ENCODE results near the gene NPR1. TPM values are rescaled to one million over a fixed set of nuclear protein-coding genes. Genes with fewer than 3 reads are reported as not detected.

Gene NPR1
- total RNA-seq, 2 experiments from 2014 or later, result not detected

DNA sequence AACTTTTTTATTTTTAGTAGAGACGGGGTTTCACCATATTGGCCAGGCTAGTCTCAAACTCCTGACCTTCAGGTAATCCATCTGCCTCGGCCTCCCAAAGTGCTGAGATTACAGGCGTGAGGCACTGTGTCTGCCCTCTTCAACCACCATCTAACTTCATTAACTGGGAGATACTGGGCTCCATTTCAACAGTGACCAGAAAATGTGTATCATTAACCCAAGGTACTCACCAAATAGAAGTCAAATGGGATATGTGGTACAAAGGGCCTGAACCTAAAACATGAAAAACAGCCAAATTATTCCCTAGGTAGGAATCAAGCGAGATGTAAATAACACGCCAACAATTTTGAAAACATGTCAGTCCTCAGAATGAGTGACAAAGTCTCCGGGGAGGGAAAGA lies 8.9 kb upstream of the NPR1 start:
- Histone ChIP-seq H3K9me3 (ENCODE audit: control insufficient read depth in 1 of 2, insufficient read depth in 1 of 2, low read length in 2 of 2) (no peaks in the 10 kb centered on the region), H3K4me3 (ENCODE audit: low read length) (peak overlapping the region; percentile 84), H3K4me1 (ENCODE audit: insufficient read depth, low read length) (peaks cover 36% of the 10 kb centered on the region), H3K36me3 (ENCODE audit: insufficient read depth, low read length) (peaks cover 53% of the 10 kb centered on the region), H3K27ac (ENCODE audit: low read depth in 1 of 2, low read length in 2 of 2) (peak overlapping the region in 1 of 2 donors; percentile 91), H3K27me3 (ENCODE audit: control insufficient read depth in 1 of 2, insufficient read depth in 2 of 2, low read length in 2 of 2) (no peaks in the 10 kb centered on the region)
- ATAC-seq (ENCODE audit: poor library complexity) (no peak), DNase-seq (no peak)
- Mint-ChIP-seq H3K9me3 (no peaks in the 10 kb centered on the region), H3K36me3 (ENCODE audit: low read depth) (peaks cover 41% of the 10 kb centered on the region), H3K27me3 (no peaks in the 10 kb centered on the region), H3K4me3 (no peak overlapping the region), H3K4me1 (ENCODE audit: low read depth) (peaks cover 25% of the 10 kb centered on the region), H3K27ac (no peak overlapping the region)
- POLR2A ChIA-PET, result interaction anchor here (0.9 to 1.7 kb wide), 2 partner anchors 11 to 36 kb away, joined by 3 to 4 read pairs; partner anchors contain the start of genes CHTOP and SNAPIN
- CTCF ChIA-PET, result no interaction called here
- intact Hi-C loops (cut with DNase I, micrococcal nuclease), result loop anchor here (1.0 to 10.0 kb wide), 7 partner anchors 10 to 323 kb away; partner anchors contain the start of genes CHTOP (in 2 of the 2), RPS27 (in 2 of the 2), GATAD2B (in 1 of the 2) and S100A6 (in 1 of the 2)
- TF ChIP-seq, protein P1, sequence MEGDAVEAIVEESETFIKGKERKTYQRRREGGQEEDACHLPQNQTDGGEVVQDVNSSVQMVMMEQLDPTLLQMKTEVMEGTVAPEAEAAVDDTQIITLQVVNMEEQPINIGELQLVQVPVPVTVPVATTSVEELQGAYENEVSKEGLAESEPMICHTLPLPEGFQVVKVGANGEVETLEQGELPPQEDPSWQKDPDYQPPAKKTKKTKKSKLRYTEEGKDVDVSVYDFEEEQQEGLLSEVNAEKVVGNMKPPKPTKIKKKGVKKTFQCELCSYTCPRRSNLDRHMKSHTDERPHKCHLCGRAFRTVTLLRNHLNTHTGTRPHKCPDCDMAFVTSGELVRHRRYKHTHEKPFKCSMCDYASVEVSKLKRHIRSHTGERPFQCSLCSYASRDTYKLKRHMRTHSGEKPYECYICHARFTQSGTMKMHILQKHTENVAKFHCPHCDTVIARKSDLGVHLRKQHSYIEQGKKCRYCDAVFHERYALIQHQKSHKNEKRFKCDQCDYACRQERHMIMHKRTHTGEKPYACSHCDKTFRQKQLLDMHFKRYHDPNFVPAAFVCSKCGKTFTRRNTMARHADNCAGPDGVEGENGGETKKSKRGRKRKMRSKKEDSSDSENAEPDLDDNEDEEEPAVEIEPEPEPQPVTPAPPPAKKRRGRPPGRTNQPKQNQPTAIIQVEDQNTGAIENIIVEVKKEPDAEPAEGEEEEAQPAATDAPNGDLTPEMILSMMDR (IDR thresholded peaks at IDR 0.05), result no peak

DNA sequence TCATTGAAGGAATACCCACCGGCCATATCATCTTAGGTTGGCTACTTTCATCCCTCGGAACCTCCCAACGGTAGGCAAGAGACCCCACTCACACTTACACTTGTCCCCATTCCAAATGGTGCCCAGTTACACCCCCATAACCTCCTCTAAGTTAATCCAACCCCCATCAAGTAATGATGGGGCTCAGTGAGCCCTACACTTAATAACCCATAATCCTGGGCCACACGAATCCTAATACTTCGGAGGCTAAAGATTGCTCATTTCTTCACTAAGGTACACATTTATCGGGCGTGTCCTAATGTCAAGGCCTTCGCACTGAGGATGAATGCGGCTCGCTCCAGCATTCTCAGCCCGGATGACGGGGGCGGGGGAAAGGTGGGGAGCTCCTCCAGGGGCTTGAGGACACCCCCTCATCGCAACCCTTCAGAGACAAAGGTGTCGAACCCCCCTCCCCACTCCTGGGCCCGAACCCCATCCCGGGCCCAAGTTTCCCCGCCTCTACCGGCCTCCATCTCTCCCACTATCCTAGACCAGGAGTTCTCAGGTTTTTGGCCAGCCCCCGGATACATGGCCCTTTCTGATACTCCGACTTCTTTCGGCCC lies 8.1 kb upstream of the NPR1 start:
- Histone ChIP-seq H3K9me3 (ENCODE audit: control insufficient read depth in 1 of 2, insufficient read depth in 1 of 2, low read length in 2 of 2) (no peaks in the 10 kb centered on the region), H3K27ac (ENCODE audit: low read depth in 1 of 2, low read length in 2 of 2) (peak overlapping the region; percentile 89 to 91), H3K36me3 (ENCODE audit: insufficient read depth, low read length) (peaks cover 46% of the 10 kb centered on the region), H3K4me1 (ENCODE audit: insufficient read depth, low read length) (peaks cover 36% of the 10 kb centered on the region), H3K4me3 (ENCODE audit: low read length) (peak overlapping the region; percentile 84), H3K27me3 (ENCODE audit: control insufficient read depth in 1 of 2, insufficient read depth in 2 of 2, low read length in 2 of 2) (no peaks in the 10 kb centered on the region)
- ATAC-seq (ENCODE audit: poor library complexity) (peak; percentile 0), DNase-seq (peak in 3 of 14 experiments; percentile 18 to 42 (median 33))
- Mint-ChIP-seq H3K4me1 (ENCODE audit: low read depth) (peaks cover 25% of the 10 kb centered on the region), H3K36me3 (ENCODE audit: low read depth) (peaks cover 33% of the 10 kb centered on the region), H3K9me3 (no peaks in the 10 kb centered on the region), H3K4me3 (no peak overlapping the region), H3K27me3 (no peaks in the 10 kb centered on the region), H3K27ac (no peak overlapping the region)
- intact Hi-C loops (cut with DNase I, micrococcal nuclease), result loop anchor here (2.0 to 10.0 kb wide), 6 partner anchors 36 to 322 kb away; partner anchors contain the start of genes CHTOP (in 2 of the 2), RPS27 (in 2 of the 2), GATAD2B (in 1 of the 2) and S100A6 (in 1 of the 2)
- POLR2A ChIA-PET, result interaction anchor here (1.3 to 2.9 kb wide), 7 partner anchors 12 to 320 kb away, joined by 3 to 35 read pairs (median 16); partner anchors contain the start of genes CHTOP, INTS3, RPS27 and S100A5
- TF ChIP-seq, protein P1 (IDR thresholded peaks at IDR 0.05), result no peak
- CTCF ChIA-PET, result no interaction called here

DNA sequence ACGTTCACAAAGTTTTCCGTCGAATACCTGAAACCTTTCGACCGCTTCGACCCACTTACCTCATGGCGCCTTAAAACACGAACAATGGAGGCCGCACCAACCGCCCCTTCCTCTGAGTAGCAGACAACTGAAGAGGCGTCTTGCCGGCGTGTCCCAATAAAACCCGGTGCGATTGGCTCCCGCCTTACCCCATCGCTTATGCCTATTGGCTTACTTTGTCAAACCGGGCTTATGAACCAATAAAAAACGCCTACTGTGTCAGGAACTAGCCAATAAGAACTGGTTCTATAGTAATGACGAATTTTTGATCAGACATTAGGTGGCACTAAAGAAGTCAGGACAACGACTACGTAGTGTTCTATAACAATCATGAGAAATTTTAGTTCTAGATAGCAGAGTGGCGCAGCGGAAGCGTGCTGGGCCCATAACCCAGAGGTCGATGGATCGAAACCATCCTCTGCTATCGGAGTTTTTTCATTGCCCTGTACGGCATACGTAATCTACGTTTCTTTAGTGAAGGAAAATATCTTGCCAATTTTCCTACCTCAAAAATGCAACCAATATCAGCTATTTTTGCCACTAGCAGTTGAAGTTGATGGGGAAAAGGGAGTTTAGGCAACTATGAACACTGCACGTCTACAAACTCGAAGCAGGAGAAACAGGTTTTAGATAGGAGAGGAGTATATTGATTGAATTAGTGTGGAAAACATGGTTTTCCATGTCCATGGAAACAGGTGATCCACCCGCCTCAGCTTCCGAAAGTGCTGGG lies 7.4 kb upstream of the NPR1 start, which contains the start of gene ILF2:
Gene ILF2 (minus strand): TSS at position 135 of the 769 bp plus-strand sequence. CDS start 71 bp downstream, at position 64.
- peak within 1 kb of the TSS; percentile 89 to 91 for H3K27ac ChIP-seq (ENCODE audit: low read depth in 1 of 2, low read length in 2 of 2)
- ChIA-PET CTCF (interaction anchor here (0.5 to 1.5 kb wide), 7 partner anchors 9 to 298 kb away, joined by 3 to 4 read pairs (median 3); partner anchors contain the start of gene INTS3), POLR2A (interaction anchor here (0.8 to 2.9 kb wide), 15 partner anchors 12 to 324 kb away, joined by 3 to 35 read pairs (median 4); partner anchors contain the start of genes CHTOP, INTS3, RPS27 and S100A4)
- DNase-seq (peak; percentile 94 to 100 (median 97)), ATAC-seq (ENCODE audit: poor library complexity) (peak; percentile 87)
- Mint-ChIP-seq H3K27me3 (no peaks in the 10 kb centered on the region), H3K9me3 (no peaks in the 10 kb centered on the region), H3K4me1 (ENCODE audit: low read depth) (peaks cover 25% of the 10 kb centered on the region), H3K27ac (no peak within 1 kb of the TSS), H3K36me3 (ENCODE audit: low read depth) (peaks cover 26% of the 10 kb centered on the region), H3K4me3 (no peak within 1 kb of the TSS)
- H3K27me3 ChIP-seq (ENCODE audit: control insufficient read depth in 1 of 2, insufficient read depth in 2 of 2, low read length in 2 of 2), result no peaks in the 10 kb centered on the region
- peaks cover 39% of the 10 kb centered on the region for H3K36me3 ChIP-seq (ENCODE audit: insufficient read depth, low read length)
- H3K9me3 ChIP-seq (ENCODE audit: control insufficient read depth in 1 of 2, insufficient read depth in 1 of 2, low read length in 2 of 2), result no peaks in the 10 kb centered on the region
- TF ChIP-seq, protein P1 (IDR thresholded peaks at IDR 0.05), result peak; percentile 28
- peak within 1 kb of the TSS; percentile 84 for H3K4me3 ChIP-seq (ENCODE audit: low read length)
- intact Hi-C loops (cut with DNase I, micrococcal nuclease), result loop anchor here (1.0 to 10.0 kb wide), 7 partner anchors 13 to 321 kb away; partner anchors contain the start of genes CHTOP (in 2 of the 2), RPS27 (in 2 of the 2), GATAD2B (in 1 of the 2) and S100A6 (in 1 of the 2)
- peaks cover 36% of the 10 kb centered on the region for H3K4me1 ChIP-seq (ENCODE audit: insufficient read depth, low read length)

All from CD4-positive, alpha-beta T cell (primary cell).